ENCODE data around the gene LSMEM2.
"Not testable (repeated sequence)": the region's sequence is repeated elsewhere in the genome, so short reads cannot be mapped to it uniquely, and the experiment has no call there.

LSMEM2 gene

DNA sequence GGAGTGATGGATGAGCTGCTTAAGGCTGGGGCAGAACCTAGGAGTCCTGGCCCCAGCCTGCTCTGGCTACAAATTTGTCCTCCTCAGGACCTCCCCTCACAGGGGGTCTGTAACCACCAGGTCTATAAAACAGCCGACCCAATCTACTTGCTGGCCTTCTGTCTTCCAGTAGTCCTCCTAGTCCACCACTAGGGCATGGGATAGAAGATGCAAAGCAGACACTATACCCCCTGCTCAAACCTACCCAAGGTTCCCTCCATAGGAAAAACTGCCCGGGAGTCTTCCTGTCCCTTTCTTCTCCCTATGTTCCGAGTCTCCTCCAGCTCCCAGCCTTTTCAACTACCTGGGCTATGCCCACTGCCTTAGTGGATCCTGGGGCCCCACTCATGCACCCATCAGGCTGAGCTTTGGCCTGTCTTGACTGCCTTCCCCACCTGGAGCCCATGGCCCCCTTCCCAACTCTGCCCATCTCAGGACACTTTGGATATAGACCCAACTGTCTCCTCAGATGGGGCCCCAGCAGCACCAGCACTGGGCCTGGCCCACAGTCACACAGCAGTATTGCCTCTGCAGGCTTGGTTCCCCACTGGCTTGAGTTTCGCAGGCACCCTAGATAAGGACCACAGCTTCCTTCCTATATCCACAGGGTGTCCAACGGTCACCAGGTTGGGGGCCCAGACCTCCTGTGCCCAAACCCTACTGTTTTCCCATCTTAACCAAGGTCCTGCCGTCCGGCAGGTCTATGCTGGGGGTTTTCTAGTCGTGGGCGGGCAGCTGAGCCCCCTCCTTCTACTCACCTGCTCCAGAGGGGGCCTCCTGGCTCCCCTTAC is 19.2 kb downstream of the LSMEM2 start:
- DNase-seq, result no peak

DNA sequence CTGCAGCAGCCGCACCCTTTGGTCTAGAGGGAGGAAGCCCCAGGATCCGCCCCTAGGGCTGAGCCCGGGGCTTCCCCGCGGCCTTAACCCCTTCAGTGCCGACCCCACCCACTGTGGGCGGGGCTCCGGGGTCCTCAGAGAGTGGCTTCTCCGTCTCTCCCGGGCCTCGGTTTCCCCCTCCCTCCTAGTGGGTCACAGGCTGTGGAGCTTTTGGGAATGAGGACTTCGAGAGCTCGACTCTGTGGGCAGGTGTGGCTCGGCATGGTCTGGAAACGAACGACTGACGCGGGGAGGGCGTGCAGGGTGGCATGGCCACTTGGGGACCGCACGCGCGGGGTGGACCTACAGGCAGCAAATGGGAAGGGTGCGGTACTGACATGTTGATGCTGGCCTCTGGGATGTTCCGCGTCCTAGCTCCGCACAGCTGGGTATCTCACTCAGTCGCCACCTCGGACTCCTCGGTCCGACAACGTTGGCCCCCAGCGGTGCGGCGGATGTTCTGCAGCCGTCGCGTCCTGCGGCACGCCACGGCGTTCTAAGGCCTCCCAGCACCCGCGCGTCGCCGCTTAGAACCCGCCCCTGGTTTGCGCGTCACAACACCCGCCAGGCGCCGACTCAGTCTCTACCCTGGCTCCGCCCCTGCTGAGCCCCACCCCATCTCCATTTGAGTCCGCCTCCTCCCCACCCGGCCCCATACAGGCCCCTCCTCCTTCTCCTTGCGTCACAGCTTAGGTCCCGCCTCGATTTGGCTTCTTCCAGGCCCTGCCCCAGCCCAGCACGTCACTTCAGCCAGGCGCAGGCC is 20.1 kb downstream of the LSMEM2 start, which contains the start of the genes HYAL3 and NAA80:
Gene HYAL3, minus strand, starts transcription at position 570 of the 802 bp plus-strand sequence. CDS start 3,803 bp downstream, outside the sequence.
Gene NAA80, minus strand, starts transcription at position 570 of the 802 bp plus-strand sequence. CDS start 1,942 bp downstream, outside the sequence.
- peak; percentile 33 to 100 (median 99) for DNase-seq

DNA sequence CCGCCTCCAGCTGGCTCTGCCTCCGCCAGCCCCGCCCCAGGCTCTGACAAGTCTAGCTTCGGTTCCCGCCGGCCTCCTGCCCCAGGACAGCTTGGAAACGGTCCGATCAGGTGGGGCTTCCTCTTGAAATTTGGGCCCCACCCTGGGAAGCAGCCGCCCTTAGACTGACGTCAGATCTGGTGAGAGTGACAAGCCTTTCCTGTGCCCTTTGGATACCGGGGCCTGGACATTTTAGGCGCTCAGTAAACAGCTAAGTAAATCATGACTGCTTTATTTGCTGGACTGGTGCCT is 20.7 kb downstream of the LSMEM2 start:
- no peak for DNase-seq

DNA sequence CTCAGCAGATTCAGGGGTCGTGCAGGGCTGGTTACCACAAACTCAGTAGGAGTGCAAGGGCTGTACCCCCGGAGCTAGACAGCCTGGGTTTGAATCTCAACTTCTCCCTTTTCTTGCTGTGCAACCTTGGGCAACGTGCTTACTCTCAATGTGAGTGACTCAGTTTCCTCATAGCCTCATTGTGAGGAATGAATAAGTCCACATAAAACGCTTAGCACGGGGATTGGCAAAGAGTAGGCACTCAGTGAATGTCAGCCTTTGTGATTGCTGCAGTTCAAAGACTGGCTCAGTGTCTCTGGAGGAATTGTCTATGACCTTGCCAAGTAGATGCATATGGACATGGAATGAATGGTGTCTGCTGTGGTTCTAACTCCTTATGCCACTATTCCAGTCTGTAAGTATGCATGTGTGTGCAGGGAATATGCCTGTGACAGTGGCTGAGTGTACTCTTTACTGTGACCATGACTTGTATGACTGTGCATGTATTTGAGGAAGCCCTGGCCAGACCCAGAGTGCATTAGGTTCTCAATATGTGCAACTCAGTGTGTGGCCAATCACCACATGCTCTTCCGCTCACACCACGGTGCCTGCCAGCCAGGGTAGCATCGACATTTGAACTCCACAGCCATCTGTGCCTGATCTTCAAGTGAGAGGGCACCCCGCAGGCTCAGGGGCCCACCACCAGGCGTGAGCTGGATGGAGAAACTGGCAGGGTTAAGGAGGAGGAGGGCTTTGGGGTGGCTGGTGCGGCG is 21.2 kb downstream of the LSMEM2 start:
- peak in 33 of 56 donors; percentile 26 to 84 (median 67) for DNase-seq

DNA sequence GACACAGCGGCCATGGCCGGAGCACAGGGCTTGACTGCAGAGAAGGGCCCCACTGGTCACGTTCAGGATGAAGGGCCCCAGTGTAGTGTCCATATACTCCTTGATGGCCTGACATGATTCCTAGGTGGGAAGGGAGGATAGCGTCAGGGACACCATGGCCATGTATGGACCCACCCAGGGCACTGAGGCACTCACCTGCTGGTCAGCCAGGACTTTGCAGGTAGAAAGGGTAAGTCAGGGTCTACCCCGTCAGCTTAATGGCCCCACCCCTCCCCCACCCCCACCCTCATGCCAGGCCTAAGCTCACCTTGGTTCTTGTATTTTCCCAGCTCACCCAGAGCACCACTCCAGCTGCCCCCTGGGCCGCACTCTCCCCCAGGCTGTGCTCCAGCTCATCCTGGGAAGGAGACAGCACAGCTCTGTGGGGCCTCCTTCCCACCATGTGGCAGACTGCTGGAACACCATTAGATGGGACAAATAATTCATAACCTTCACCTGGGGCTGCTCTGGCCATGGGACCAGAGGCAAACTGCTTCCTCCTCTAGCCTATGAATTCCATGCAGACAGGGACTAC is 21.9 kb downstream of the LSMEM2 start:
- DNase-seq, result no peak

DNA sequence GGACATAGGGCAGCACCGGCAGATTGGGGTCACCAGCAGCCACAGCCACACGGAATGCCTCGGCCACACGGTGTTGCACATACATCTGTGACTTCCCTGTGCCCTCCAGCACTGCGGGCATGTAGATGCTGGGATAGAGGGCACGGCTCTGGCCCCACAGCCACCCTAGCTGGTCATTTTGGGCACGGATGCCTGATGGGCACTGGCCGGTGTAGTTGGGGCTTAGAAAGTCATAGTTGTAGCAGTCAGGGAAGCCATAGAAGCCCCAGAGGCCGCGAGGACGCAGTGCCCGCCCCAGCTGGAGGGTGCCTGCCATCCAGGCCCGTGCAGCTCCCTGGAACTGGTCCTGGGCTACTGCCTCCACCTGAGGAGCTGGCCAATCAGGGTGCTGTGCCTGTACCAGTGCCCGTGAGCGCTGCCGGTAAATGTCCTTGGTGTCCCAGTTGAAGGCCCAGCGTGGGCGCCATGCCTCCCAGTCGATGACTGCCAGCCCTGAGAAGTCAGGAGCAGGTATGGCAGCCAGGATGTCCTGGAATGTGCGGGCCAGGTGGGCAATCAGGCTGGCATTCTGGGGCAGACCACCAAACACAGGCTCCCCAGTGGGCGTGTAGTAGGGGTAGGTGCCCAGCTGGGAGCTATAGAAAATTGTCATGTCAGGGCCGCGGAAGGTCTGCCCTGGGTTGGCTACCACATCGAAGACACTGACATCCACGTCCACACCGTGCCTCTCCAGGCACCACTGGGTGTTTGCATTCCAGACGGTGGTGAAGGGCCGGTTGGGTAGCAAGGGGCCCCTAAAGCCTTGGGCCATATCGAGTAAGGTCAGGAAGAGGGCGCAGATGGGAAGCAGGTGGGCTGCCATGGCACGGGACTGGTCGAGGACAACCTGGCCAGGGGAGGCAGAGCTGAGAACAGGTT is 23.5 kb downstream of the LSMEM2 start:
- no peak for DNase-seq

DNA sequence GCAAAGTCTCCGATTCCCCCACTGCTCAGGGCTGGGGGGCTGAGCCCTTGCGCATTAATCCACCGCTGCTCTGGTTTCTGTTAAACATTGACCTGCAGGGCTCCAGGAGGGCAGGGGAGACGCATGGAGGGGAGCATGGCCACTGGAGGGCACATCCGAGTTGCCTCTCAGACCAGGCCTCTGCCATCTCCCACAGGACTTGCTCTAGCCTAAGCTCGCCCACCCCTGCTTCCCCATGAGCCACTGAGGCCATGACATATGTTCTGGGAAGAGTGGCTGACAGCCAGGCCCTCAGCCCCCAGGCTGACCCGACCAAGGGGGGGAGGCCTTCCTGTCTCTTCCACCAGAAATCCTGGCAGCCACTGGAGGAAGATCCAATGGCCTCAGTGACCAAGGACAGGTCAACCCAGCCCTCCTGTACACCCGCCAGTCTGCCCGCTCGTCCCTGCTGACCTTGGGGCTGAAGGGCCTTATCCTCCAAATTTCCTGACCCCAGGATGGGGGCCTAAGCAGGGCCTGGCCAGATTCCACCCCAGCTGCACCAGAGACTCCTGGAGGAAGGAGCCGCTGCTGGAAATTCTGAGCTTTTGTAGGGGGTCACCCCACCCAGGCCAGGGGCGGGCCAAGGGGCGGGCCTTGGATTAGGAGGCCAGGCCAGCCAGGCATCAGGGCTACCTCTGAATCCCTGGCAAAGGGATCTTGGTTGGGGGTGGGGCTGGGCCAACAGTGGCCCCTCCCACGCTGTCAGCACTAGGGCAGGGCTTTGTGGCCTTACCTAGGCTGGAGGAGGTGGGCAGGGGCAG is 24.3 kb downstream of the LSMEM2 start, which contains the start of gene HYAL1:
Gene HYAL1, minus strand, starts transcription at position 562 of the 803 bp plus-strand sequence. CDS start 618 bp downstream, outside the sequence.
- peak in 1 of 56 donors; percentile 30 for DNase-seq

DNA sequence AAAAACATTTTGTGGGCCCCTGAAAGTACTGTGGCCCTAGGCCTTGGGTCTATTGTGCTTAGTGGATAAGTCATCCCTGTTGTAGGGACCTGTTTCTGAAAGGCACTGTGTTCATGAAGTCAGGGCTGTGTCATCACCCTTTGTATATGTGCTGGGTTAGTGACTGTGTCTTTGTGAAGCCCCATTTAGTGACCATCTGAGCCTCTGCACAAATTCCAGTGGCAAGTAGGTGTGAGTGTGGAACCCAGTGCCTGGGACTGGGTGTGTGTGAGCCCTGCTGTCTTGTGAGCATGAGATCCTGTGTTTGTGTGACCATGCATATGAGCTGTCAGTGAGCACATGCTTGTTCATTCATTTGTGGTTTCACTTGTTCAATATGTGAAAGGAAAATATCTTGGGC is 25.7 kb downstream of the LSMEM2 start:
- DNase-seq, result no peak

DNA sequence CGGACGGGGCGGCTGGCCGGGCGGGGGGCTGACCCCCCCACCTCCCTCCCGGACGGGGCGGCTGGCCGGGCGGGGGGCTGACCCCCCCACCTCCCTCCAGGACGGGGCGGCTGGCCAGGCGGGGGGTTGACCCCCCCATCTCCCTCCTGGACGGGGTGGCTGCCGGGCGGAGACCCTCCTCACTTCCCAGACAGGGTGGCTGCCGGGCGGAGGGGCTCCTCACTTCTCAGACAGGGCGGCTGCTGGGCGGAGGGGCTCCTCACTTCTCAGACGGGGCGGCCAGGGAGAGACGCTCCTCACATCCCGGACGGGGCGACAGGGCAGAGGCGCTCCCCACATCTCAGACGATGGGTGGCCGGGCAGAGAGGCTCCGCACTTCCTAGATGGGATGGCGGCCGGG is 33.2 kb downstream of the LSMEM2 start:
- DNase-seq, result not testable (repeated sequence)

DNA sequence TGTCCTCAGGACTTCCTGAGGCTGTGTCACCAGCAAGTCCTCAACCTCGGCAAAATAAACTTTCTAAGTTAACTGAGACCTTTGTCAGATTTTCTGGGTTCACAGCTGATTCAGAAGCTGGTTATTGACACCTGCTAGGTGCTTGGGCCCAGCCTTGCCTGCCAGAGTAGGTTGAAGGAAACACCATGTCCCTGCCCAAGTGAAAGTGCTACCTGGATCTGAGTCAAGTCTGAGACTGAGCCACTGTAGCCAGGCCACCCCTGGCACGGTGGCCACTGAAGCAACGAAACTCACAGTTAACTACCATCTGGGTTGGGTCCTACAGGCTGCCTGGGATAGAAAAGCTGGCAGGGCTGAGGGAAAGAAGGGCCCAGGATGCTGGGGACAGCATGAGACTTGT is 35.5 kb downstream of the LSMEM2 start:
- DNase-seq, result no peak

DNA sequence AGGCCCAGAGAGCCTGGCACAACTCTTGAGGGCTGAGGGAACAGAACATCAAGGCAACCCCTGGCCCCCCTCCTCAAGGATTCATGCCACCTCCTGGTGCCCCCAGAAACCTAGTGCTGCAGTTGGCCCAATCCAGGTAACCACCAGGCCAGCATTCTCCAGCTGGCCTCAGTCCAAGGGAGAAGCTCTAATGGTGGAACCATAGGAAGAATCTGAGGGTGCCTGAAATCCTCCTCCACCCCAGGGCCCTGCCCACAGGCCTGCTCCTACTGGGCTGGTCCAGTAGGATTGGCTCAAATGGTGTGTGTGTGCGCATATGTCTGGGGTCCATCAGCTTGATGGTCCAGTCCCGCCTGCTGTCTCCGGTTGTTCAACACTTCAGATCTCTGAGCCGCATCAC is 35.9 kb downstream of the LSMEM2 start:
- DNase-seq, result no peak

DNA sequence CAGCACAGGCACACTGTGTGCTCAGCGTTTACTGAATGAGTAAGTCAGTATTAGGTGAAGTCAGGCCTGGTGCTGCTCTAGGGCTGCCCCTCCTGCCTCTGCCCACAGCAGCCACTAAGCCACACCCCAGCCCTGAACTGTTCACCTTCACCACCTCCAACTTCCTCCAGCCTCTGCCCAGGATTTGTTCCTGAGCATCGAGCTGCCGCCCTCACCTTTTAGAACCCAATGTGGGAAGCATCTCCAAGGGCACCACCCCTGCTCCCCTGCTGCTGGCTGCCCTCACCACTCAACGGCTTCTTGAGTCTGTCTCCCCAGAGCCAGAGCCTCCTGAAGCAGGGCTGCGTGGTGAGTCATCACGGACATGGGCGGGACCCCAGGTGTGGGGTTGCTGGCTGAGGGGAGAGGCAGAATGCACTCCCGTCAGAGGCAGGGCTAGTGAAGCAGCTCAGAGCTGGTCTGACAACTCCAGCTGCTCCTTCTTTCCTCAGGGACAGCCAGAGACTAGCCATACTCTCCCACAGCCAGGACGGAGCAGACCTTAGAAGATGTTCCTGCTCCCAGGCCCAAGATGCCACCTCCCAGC is 37.9 kb downstream of the LSMEM2 start:
- DNase-seq, result no peak

DNA sequence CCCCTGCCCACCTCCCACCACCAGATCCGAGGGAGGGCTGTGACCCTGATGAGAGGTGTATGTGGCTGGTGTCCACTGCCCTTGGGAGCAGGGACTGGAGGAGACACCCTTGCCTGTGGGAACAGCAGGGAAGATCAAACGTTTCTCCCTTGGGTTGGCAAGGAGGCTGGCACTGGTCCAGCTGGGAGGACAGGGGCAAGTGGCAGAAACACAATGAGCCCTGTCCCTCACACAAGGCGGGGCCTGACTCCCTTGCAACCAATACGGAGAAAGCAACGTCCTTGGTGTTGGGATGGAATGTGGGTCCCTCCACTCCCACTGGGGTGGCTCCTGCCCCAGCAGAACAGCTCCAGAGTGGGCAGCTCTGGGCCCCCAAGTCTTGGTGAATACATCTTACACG is 38.4 kb downstream of the LSMEM2 start:
- peak in 1 of 56 donors; percentile 33 for DNase-seq

DNA sequence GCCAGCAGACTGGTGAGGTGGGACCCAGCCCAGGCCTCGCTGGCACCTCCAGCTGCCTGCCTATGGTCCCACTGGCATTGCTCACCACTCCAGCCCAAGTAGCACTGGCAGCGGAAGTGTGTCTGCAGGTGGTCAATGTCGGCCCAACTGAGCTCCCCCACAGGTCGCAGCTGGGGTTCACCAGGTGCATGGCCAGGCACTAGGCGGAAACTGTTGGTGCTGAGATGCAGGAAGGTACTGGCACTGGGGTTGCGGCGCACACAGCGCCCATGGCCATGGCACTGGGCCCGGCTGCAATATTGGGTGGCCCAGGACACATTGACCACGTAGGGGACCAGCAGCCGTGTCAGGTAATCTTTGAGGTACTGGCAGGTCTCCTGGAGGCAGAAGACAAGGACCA is 39.3 kb downstream of the LSMEM2 start:
- DNase-seq, result no peak

DNA sequence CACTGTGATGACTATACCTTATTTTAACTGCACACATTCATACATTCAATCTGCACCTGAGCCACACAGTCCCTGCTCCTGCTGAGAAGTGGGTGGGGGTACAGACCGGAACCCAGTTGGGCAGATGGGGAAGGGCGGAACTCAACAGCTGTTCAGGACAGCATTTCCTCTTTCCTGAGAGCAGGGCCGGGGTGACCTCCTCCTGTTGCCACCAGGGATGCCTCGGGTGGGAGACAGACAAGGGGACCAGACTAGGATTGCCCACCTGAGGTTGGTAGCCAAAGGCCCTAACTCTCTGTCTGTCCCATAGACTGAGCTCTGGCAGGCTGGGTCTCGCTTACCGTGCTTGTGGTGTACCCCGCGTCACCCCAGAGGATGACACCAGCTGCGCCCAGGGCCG is 39.7 kb downstream of the LSMEM2 start:
- no peak for DNase-seq

DNA sequence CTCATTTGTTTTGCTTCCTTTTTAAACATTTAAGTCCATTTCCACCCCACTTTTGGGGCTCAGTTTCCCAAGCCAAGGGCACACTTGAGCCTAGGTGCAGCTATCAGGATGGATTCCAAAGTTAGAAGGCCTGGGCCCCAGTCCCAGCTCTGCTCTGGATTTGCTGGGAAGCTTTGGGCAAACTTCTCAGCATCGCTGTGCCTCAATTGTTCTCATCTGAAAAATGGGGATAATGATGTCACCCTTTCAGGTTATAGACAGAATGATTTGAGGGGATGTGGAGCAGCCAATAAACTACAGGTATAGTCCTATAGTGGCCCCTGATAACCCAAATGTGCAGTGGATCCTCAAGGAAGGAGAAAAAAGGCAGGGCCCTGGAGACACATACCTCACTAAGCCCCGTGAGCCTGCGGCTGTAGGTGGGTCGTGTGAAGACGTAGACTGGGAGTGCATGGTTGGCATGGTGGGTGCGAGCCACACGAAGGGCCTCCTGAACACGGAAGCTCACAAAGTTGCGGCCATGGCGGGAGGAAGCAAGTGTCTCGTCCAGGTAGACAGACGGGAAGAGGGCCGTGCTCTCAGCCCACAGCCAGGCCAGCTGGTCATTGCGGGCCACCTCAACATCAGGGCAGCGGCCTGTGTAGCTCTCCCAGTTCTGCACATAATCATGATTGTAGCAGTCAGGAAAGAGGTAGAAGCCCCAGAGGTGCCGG is 40.5 kb downstream of the LSMEM2 start:
- DNase-seq, result no peak

DNA sequence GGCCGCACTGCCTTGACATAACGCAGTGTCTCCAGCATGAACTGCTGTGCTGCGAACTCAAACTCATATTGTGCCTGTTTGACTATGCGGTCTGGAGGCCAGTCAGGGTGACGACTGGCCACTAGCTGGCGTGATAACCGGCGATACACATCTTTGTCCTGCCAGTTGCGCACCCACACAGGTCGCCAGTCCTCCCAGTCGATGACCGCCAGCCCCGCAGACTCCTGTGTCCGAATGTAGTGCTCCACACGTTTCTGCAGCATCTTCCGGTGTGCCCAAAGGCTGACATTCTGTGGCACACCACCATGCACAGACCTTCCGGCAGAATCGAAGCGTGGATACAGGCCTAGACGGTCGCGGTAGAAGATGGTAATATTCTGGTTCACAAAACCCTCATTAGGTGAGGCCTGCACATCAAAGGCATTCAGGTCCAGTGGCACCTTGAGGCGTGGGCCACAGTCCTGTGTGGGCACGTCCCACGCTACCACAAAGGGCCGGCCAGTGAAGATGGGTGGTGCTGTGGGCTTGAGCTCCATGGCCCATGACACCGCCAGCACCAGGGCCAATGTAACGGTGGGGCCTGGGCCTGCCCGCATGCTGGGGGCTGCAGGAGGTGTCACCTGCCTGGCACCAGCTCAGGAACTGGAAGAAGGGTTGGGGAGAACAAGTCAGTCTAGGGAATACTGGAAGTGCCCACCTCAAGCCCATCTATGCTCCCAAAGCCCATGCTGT is 41.2 kb downstream of the LSMEM2 start:
- DNase-seq, result no peak
